ENCODE data around the gene BFSP1.

Gene BFSP1

GRCh38 chr20:17460119-17460518 lies 71.1 kb downstream of the BFSP1 start:
- Histone ChIP-seq H3K9me3 (ENCODE audit: control insufficient read depth, insufficient read depth, low read depth, low read length) (no peaks in the 10 kb centered on the region), H3K4me3 (ENCODE audit: low read depth, low read length) (no peak overlapping the region), H3K4me1 (ENCODE audit: control insufficient read depth, insufficient read depth, low read length) (no peaks in the 10 kb centered on the region), H3K36me3 (ENCODE audit: control insufficient read depth in 2 of 2, insufficient read depth in 1 of 2, low read length in 2 of 2) (no peaks in the 10 kb centered on the region), H3K27ac (ENCODE audit: extremely low read depth, low read depth, low read length) (no peak overlapping the region)
- no peak for TF ChIP-seq ZNF138 (tag by site-specific recombination; IDR thresholded peaks at IDR 0.05; ENCODE audit: borderline replicate concordance)
- no peak for TF ChIP-seq PBX3 (CRISPR knock-in tag; IDR thresholded peaks at IDR 0.05)
- TF ChIP-seq ZNF174 (tag by site-specific recombination; IDR thresholded peaks at IDR 0.05), result no peak
- ChIA-PET CTCF (interaction anchor here (0.7 to 0.8 kb wide), 3 partner anchors 9 to 659 kb away, joined by 3 to 6 read pairs (median 3); no protein-coding TSS in a partner anchor), POLR2A (no interaction called here)

GRCh38 chr20:17457588-17458190 lies 73.5 kb downstream of the BFSP1 start:
- ChIA-PET CTCF (interaction anchor here (0.6 kb wide), 2 partner anchors 125 to 604 kb away, joined by 3 to 4 read pairs; no protein-coding TSS in a partner anchor), POLR2A (no interaction called here)
- Histone ChIP-seq H3K4me1 (ENCODE audit: control insufficient read depth, insufficient read depth, low read length) (no peaks in the 10 kb centered on the region), H3K4me3 (ENCODE audit: low read depth, low read length) (no peak overlapping the region), H3K27ac (ENCODE audit: extremely low read depth, low read depth, low read length) (no peak overlapping the region), H3K9me3 (ENCODE audit: control insufficient read depth, insufficient read depth, low read depth, low read length) (no peaks in the 10 kb centered on the region), H3K36me3 (ENCODE audit: control insufficient read depth in 2 of 2, insufficient read depth in 1 of 2, low read length in 2 of 2) (no peaks in the 10 kb centered on the region)
- TF ChIP-seq ZNF16 (tag by site-specific recombination; IDR thresholded peaks at IDR 0.05; ENCODE audit: low read depth) (no peak), ZNF660 (tag by site-specific recombination; IDR thresholded peaks at IDR 0.05) (no peak), ZNF354C (tag by site-specific recombination; IDR thresholded peaks at IDR 0.05; ENCODE audit: borderline replicate concordance, low read depth) (no peak), ZNF398 (tag by site-specific recombination; IDR thresholded peaks at IDR 0.05) (no peak), ZBTB48 (tag by site-specific recombination; IDR thresholded peaks at IDR 0.05) (no peak), ZNF175 (tag by site-specific recombination; IDR thresholded peaks at IDR 0.05) (no peak), ZNF629 (tag by site-specific recombination; IDR thresholded peaks at IDR 0.05) (no peak), ZNF514 (tag by site-specific recombination; IDR thresholded peaks at IDR 0.05) (no peak), ZNF670 (tag by site-specific recombination; IDR thresholded peaks at IDR 0.05; ENCODE audit: low read depth) (no peak), ZNF114 (tag by site-specific recombination; IDR thresholded peaks at IDR 0.05) (no peak)

GRCh38 chr20:17457079-17457478 lies 74.1 kb downstream of the BFSP1 start:
- CTCF ChIA-PET, result no interaction called here
- Histone ChIP-seq H3K9me3 (ENCODE audit: control insufficient read depth, insufficient read depth, low read depth, low read length) (no peaks in the 10 kb centered on the region), H3K36me3 (ENCODE audit: control insufficient read depth in 2 of 2, insufficient read depth in 1 of 2, low read length in 2 of 2) (no peaks in the 10 kb centered on the region), H3K4me1 (ENCODE audit: control insufficient read depth, insufficient read depth, low read length) (no peaks in the 10 kb centered on the region), H3K4me3 (ENCODE audit: low read depth, low read length) (no peak overlapping the region), H3K27ac (ENCODE audit: extremely low read depth, low read depth, low read length) (no peak overlapping the region)
- POLR2A ChIA-PET, result no interaction called here
- TF ChIP-seq ZNF623 (tag by site-specific recombination; IDR thresholded peaks at IDR 0.05) (no peak), PRDM6 (tag by site-specific recombination; IDR thresholded peaks at IDR 0.05) (no peak), KLF17 (tag by site-specific recombination; IDR thresholded peaks at IDR 0.05) (no peak), ZEB2 (tag by site-specific recombination; IDR thresholded peaks at IDR 0.05) (no peak), ZNF776 (tag by site-specific recombination; IDR thresholded peaks at IDR 0.05; ENCODE audit: borderline replicate concordance) (no peak), ZBTB26 (tag by site-specific recombination; optimal IDR thresholded peaks at IDR 0.05) (no peak), ZBTB10 (tag by site-specific recombination; IDR thresholded peaks at IDR 0.05) (no peak), ZNF629 (tag by site-specific recombination; IDR thresholded peaks at IDR 0.05) (no peak), ZNF324 (tag by site-specific recombination; IDR thresholded peaks at IDR 0.05) (no peak), ZNF621 (tag by site-specific recombination; IDR thresholded peaks at IDR 0.05) (no peak)
